IMR-90 (cell line): ENCODE results near the gene TUBD1.
A peak's percentile ranks its signal among the peaks of the same experiment; 100 is the strongest.

Experiments
- BHLHE40 ChIP-seq: fragments of 150-350 bp; IDR thresholded peaks from 2 replicates; pipeline ENCODE4 v1.6.1; 2016; ENCODE audit warnings: mild to moderate bottlenecking, low read depth, low read length
- CTCF ChIP-seq: conservative IDR thresholded peaks from 2 replicates; pipeline ENCODE4 v1.5.1; 2012; ENCODE audit warnings: mild to moderate bottlenecking, low read depth, low read length, improper control_type of control experiment
- POLR2A ChIP-seq: IDR thresholded peaks from 2 replicates; pipeline ENCODE4 v1.6.1; 2012; ENCODE audit warnings: mild to moderate bottlenecking, low read depth, low read length
- RFX5 ChIP-seq: IDR thresholded peaks from 2 replicates; pipeline ENCODE4 v1.8.0; 2012; ENCODE audit warnings: low read depth, mild to moderate bottlenecking, low read length, moderate library complexity
- TF ChIP-seq, protein P1 (sequence below): fragments of 150-350 bp; IDR thresholded peaks from 2 replicates; pipeline ENCODE4 v1.6.1; 2017; ENCODE audit warnings: mild to moderate bottlenecking, antibody characterized with exemption, low read length, low read depth

GRCh38 chr17:59853168-59853918 lies 39.4 kb downstream of the TUBD1 start:
- TF ChIP-seq CTCF (peak; percentile 73), BHLHE40 (no peak), RFX5 (no peak), POLR2A (no peak)
- TF ChIP-seq, protein P1, sequence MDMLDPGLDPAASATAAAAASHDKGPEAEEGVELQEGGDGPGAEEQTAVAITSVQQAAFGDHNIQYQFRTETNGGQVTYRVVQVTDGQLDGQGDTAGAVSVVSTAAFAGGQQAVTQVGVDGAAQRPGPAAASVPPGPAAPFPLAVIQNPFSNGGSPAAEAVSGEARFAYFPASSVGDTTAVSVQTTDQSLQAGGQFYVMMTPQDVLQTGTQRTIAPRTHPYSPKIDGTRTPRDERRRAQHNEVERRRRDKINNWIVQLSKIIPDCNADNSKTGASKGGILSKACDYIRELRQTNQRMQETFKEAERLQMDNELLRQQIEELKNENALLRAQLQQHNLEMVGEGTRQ = no peak
